Nephron progenitor cell (in vitro differentiated cells): ENCODE data around the gene PARD3B.

Experiments
- DNase-seq: peaks from one replicate; pipeline ENCODE4 v3.0.0; 2021
- H3K27ac Mint-ChIP-seq: 2 replicates; pipeline ENCODE4 v1.8.0; 2021; ENCODE audit warnings: mild to moderate bottlenecking, moderate library complexity, mixed read lengths
- H3K27me3 Mint-ChIP-seq: 2 replicates; pipeline ENCODE4 v1.8.0; 2021; ENCODE audit warnings: mild to moderate bottlenecking, low read depth, mixed read lengths; ENCODE audit not compliant: poor library complexity
- H3K36me3 Mint-ChIP-seq: 2 replicates; pipeline ENCODE4 v1.8.0; 2021; ENCODE audit warnings: low read depth, mixed read lengths
- H3K4me1 Mint-ChIP-seq: 2 replicates; pipeline ENCODE4 v1.8.0; 2021; ENCODE audit warnings: mixed read lengths
- H3K4me3 Mint-ChIP-seq: 2 replicates; pipeline ENCODE4 v1.8.0; 2021; ENCODE audit warnings: mild to moderate bottlenecking, moderate library complexity, mixed read lengths
- H3K9me3 Mint-ChIP-seq: 2 replicates; pipeline ENCODE4 v1.8.0; 2021; ENCODE audit warnings: mild to moderate bottlenecking, moderate library complexity, mixed read lengths
- TF ChIP-seq, protein P1 (sequence below): fragments of 200-600 bp; sonication (generic); IDR thresholded peaks from 2 replicates; pipeline ENCODE4 v1.5.0; 2021; ENCODE audit warnings: antibody characterized with exemption

PARD3B gene

GRCh38 chr2:204628926-204629712 is 83.8 kb downstream of the PARD3B start:
- TF ChIP-seq, protein P1, sequence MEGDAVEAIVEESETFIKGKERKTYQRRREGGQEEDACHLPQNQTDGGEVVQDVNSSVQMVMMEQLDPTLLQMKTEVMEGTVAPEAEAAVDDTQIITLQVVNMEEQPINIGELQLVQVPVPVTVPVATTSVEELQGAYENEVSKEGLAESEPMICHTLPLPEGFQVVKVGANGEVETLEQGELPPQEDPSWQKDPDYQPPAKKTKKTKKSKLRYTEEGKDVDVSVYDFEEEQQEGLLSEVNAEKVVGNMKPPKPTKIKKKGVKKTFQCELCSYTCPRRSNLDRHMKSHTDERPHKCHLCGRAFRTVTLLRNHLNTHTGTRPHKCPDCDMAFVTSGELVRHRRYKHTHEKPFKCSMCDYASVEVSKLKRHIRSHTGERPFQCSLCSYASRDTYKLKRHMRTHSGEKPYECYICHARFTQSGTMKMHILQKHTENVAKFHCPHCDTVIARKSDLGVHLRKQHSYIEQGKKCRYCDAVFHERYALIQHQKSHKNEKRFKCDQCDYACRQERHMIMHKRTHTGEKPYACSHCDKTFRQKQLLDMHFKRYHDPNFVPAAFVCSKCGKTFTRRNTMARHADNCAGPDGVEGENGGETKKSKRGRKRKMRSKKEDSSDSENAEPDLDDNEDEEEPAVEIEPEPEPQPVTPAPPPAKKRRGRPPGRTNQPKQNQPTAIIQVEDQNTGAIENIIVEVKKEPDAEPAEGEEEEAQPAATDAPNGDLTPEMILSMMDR, result no peak
- Mint-ChIP-seq H3K4me3 (no peak overlapping the region), H3K27ac (no peak overlapping the region), H3K36me3 (no peaks in the 10 kb centered on the region), H3K27me3 (no peaks in the 10 kb centered on the region), H3K4me1 (no peaks in the 10 kb centered on the region), H3K9me3 (peaks cover 20% of the 10 kb centered on the region)
- no peak for DNase-seq

GRCh38 chr2:204632410-204632809 is 87.1 kb downstream of the PARD3B start:
- Mint-ChIP-seq H3K27me3 (no peaks in the 10 kb centered on the region), H3K9me3 (peaks cover 20% of the 10 kb centered on the region), H3K27ac (no peak overlapping the region), H3K4me1 (no peaks in the 10 kb centered on the region), H3K4me3 (no peak overlapping the region), H3K36me3 (no peaks in the 10 kb centered on the region)
- DNase-seq, result no peak
- TF ChIP-seq, protein P1, result no peak

GRCh38 chr2:204634564-204634963 is 89.3 kb downstream of the PARD3B start:
- TF ChIP-seq, protein P1, result no peak
- Mint-ChIP-seq H3K27ac (no peak overlapping the region), H3K9me3 (peaks cover 20% of the 10 kb centered on the region), H3K36me3 (no peaks in the 10 kb centered on the region), H3K4me3 (no peak overlapping the region), H3K4me1 (no peaks in the 10 kb centered on the region), H3K27me3 (no peaks in the 10 kb centered on the region)
- no peak for DNase-seq

DNA sequence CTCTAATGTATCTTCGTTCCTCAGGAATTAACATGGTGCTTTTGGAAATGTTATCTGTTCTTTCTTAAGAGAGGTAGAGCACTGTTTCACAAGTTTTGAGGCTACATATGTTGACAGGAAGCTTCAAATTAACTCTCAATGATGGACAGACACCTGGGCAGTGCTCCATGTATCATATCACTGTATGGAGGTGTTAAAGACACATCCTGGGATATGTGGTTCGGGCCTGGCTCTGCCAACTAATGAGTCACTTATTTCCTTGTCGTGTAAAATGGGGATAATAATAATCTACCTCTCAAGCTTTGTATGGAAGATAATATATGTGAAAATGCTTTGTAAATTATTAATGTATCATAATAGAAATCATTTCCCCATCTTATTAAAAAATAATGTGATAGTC is 90.2 kb downstream of the PARD3B start:
- Mint-ChIP-seq H3K27me3 (no peaks in the 10 kb centered on the region), H3K4me3 (no peak overlapping the region), H3K4me1 (no peaks in the 10 kb centered on the region), H3K27ac (no peak overlapping the region), H3K36me3 (no peaks in the 10 kb centered on the region), H3K9me3 (peaks cover 15% of the 10 kb centered on the region)
- no peak for DNase-seq
- TF ChIP-seq, protein P1, result no peak

GRCh38 chr2:204638471-204639194 is 93.4 kb downstream of the PARD3B start:
- no peaks in the 10 kb centered on the region for H3K4me1 Mint-ChIP-seq
- TF ChIP-seq, protein P1, result no peak
- no peak for DNase-seq
- H3K36me3 Mint-ChIP-seq, result no peaks in the 10 kb centered on the region
- no peaks in the 10 kb centered on the region for H3K27me3 Mint-ChIP-seq
- H3K4me3 Mint-ChIP-seq, result no peak overlapping the region
- no peaks in the 10 kb centered on the region for H3K9me3 Mint-ChIP-seq
- H3K27ac Mint-ChIP-seq, result no peak overlapping the region
